Motor neuron (in vitro differentiated cells): ENCODE results near the gene TTC39C. TPM values are rescaled to one million over a fixed set of nuclear protein-coding genes. Genes with fewer than 3 reads are reported as not detected.
"Not testable (repeated sequence)": the region's sequence is repeated elsewhere in the genome, so short reads cannot be mapped to it uniquely, and the experiment has no call there.

Experiments
- ATAC-seq, 8 experiments: fragments of 200-7000 bp; cut with Tn5 transposase; replicated peaks in 6 of 8; 2 replicates each; pipeline ENCODE4 v1.8.0; 2021; ENCODE audit warnings: mild to moderate bottlenecking in 8 of 8, moderate library complexity in 8 of 8
- H3K27ac ChIP-seq, 2 donors: fragments of 250-450 bp; sonication (Bioruptor Pico); 2 replicates each; pipeline ENCODE4 v1.9.0; 2021; ENCODE audit warnings: antibody characterized with exemption in 2 of 2, mild to moderate bottlenecking in 2 of 2, moderate library complexity in 1 of 2
- H3K4me1 ChIP-seq, 2 donors: fragments of 250-450 bp; sonication (Bioruptor Pico); replicated peaks in 1 of 2; 2 replicates each; pipeline ENCODE4 v1.6.1; 2021; ENCODE audit warnings: antibody characterized with exemption in 2 of 2, mild to moderate bottlenecking in 2 of 2, moderate library complexity in 1 of 2
- H3K4me3 ChIP-seq, 5 donors: fragments of 250-450 bp; sonication (Bioruptor Pico); 2 replicates each; pipeline ENCODE4 v1.9.0; 2021; ENCODE audit warnings: antibody characterized with exemption in 5 of 5, mild to moderate bottlenecking in 5 of 5, moderate library complexity in 4 of 5
- WGBS, 10 experiments: fragments of 450-650 bp; shearing (Covaris generic); methylation state at CpG; one replicate each; pipeline ENCODE4 v1.0.0; 2022; 5-methylcytosine and 5-hydroxymethylcytosine counted together
- in situ Hi-C, 9 experiments: fragments of 400-800 bp; cut with MboI; loops; one replicate each; pipeline ENCODE4 v1.15.0; 2021; ENCODE audit warnings: low sequenced_read_pairs in 9 of 9, low pct_unique_long_range_greater_than_20kb in 2 of 9; ENCODE audit not compliant: unreplicated experiment in 9 of 9
- total RNA-seq, 8 experiments: library from RNA; unstranded; fragments of 300-600 nt; gene quantifications; 2 replicates each; pipeline versions ENCODE4 v1.2.3 to v1.2.4, GENCODE V29; 2022

TTC39C gene
- total RNA-seq, 8 experiments from 2014 or later: 15.0 to 61.6 (median 22.3) TPM

- ATAC-seq: no peak
- Histone ChIP-seq H3K4me1 (no peaks in the 10 kb centered on the region), H3K27ac (no peak overlapping the region), H3K4me3 (no peak overlapping the region)
- in situ Hi-C loops: loop anchor here in 1 of 9 experiments (25.0 kb wide), 1 partner anchor 608 kb away; the partner anchor contains the start of gene RMC1
- WGBS, 10 experiments: 92 to 100% (median 100%) methylated on average over 1 to 4 of the region's 4 CpGs; no CpG with 5 or more reads in 1 of the 10 experiments
Measured at GRCh38 chr18:24120676-24121075, 106.1 kb downstream of the TTC39C start.

GRCh38 chr18:24121625-24122024 is 107.1 kb downstream of the TTC39C start:
- ATAC-seq: no peak
- Histone ChIP-seq H3K4me1 (no peaks in the 10 kb centered on the region), H3K27ac (no peak overlapping the region), H3K4me3 (no peak overlapping the region)
- 83 to 100% (median 92%) methylated on average over 1 to 2 of the region's 2 CpGs; no CpG with 5 or more reads in 3 of the 10 experiments for WGBS, 10 experiments
- in situ Hi-C loops: loop anchor here in 1 of 9 experiments (25.0 kb wide), 1 partner anchor 609 kb away; the partner anchor contains the start of gene RMC1

- 15 to 100% (median 86%) methylated on average over 1 to 3 of the region's 3 CpGs; no CpG with 5 or more reads in 1 of the 10 experiments for WGBS, 10 experiments
- in situ Hi-C loops: no loop called here
- Histone ChIP-seq H3K27ac (no peak overlapping the region), H3K4me3 (no peak overlapping the region), H3K4me1 (no peaks in the 10 kb centered on the region)
- peak in 2 of 8 experiments; percentile 51 to 64 for ATAC-seq
Measured at GRCh38 chr18:24126155-24126961, 111.8 kb downstream of the TTC39C start.

GRCh38 chr18:24127735-24128134 is 113.2 kb downstream of the TTC39C start:
- no peaks in the 10 kb centered on the region for H3K4me1 ChIP-seq
- no peak overlapping the region for H3K27ac ChIP-seq
- 86 to 100% (median 91%) methylated on average over 2 of the region's 3 CpGs; no CpG with 5 or more reads in 6 of the 10 experiments for WGBS, 10 experiments
- no peak overlapping the region for H3K4me3 ChIP-seq
- in situ Hi-C loops: no loop called here
- ATAC-seq: no peak

GRCh38 chr18:24128700-24129099 is 114.1 kb downstream of the TTC39C start:
- 81 to 100% (median 98%) methylated on average over 2 to 4 of the region's 4 CpGs; no CpG with 5 or more reads in 2 of the 10 experiments for WGBS, 10 experiments
- Histone ChIP-seq H3K4me1 (no peaks in the 10 kb centered on the region), H3K4me3 (no peak overlapping the region), H3K27ac (no peak overlapping the region)
- ATAC-seq: no peak
- in situ Hi-C loops: no loop called here

- in situ Hi-C loops: no loop called here
- WGBS, 10 experiments: 20 to 100% (median 61%) methylated on average over 1 to 2 of the region's 2 CpGs; no CpG with 5 or more reads in 1 of the 10 experiments
- no peak for ATAC-seq
- Histone ChIP-seq H3K4me1 (no peaks in the 10 kb centered on the region), H3K27ac (no peak overlapping the region), H3K4me3 (no peak overlapping the region)
Measured at GRCh38 chr18:24130494-24130893, 115.9 kb downstream of the TTC39C start.

- Histone ChIP-seq H3K27ac (no peak overlapping the region), H3K4me3 (no peak overlapping the region), H3K4me1 (no peaks in the 10 kb centered on the region)
- in situ Hi-C loops: no loop called here
- peak in 2 of 8 experiments; percentile 3 to 6 for ATAC-seq
- WGBS, 10 experiments: 8 to 100% (median 73%) methylated on average over 1 to 3 of the region's 3 CpGs; no CpG with 5 or more reads in 2 of the 10 experiments
Measured at GRCh38 chr18:24136967-24137373, 122.4 kb downstream of the TTC39C start.

GRCh38 chr18:24138409-24138788 is 123.8 kb downstream of the TTC39C start:
- 0 to 100% (median 41%) methylated on average over 1 to 7 of the region's 7 CpGs; no CpG with 5 or more reads in 1 of the 10 experiments for WGBS, 10 experiments
- H3K4me1 ChIP-seq: no peaks in the 10 kb centered on the region
- in situ Hi-C loops: no loop called here
- peak; percentile 6 to 53 (median 36) for ATAC-seq
- no peak overlapping the region for H3K27ac ChIP-seq
- peak overlapping the region; percentile 36 to 42 (median 41) for H3K4me3 ChIP-seq

GRCh38 chr18:24138789-24139616 is 124.4 kb downstream of the TTC39C start, which contains the start of gene CABYR:
TSS of gene CABYR (plus strand) at chr18:24139062. CDS start at chr18:24143115, 4,053 bp downstream.
- H3K4me1 ChIP-seq: no peaks in the 10 kb centered on the region
- H3K27ac ChIP-seq: no peak within 1 kb of the TSS
- in situ Hi-C loops: no loop called here
- H3K4me3 ChIP-seq: peak within 1 kb of the TSS; percentile 36 to 42 (median 41)
- peak; percentile 89 to 98 (median 96) for ATAC-seq
- WGBS, 10 experiments: 0 to 50% (median 5%) methylated on average over 2 to 16 of the region's 63 CpGs; no CpG with 5 or more reads in 3 of the 10 experiments

- H3K27ac ChIP-seq: no peak overlapping the region
- no peaks in the 10 kb centered on the region for H3K4me1 ChIP-seq
- H3K4me3 ChIP-seq: no peak overlapping the region
- ATAC-seq: no peak
- in situ Hi-C loops: no loop called here
- WGBS, 10 experiments: 95 to 100% (median 100%) methylated on average over 1 to 2 of the region's 2 CpGs; no CpG with 5 or more reads in 3 of the 10 experiments
Measured at GRCh38 chr18:24140697-24141096, 126.1 kb downstream of the TTC39C start.

GRCh38 chr18:24142376-24142775 is 127.8 kb downstream of the TTC39C start:
- Histone ChIP-seq H3K27ac (no peak overlapping the region), H3K4me3 (no peak overlapping the region), H3K4me1 (no peaks in the 10 kb centered on the region)
- no peak for ATAC-seq
- in situ Hi-C loops: no loop called here

- ATAC-seq, H3K4me3 ChIP-seq, H3K4me1 ChIP-seq, in situ Hi-C loops, H3K27ac ChIP-seq: not testable (repeated sequence)
- WGBS, 10 experiments: 90 to 100% methylated on average over 1 to 2 of the region's 28 CpGs; no CpG with 5 or more reads in 8 of the 10 experiments
Measured at GRCh38 chr18:24149591-24149990, 135.0 kb downstream of the TTC39C start.

- no peak for ATAC-seq
- no peak overlapping the region for H3K4me3 ChIP-seq
- no peaks in the 10 kb centered on the region for H3K4me1 ChIP-seq
- H3K27ac ChIP-seq: no peak overlapping the region
- in situ Hi-C loops: no loop called here
- WGBS, 10 experiments: 40 to 100% (median 90%) methylated on average over 1 to 3 of the region's 3 CpGs; no CpG with 5 or more reads in 3 of the 10 experiments
Measured at GRCh38 chr18:24153397-24153796, 138.8 kb downstream of the TTC39C start.
